NOMO-1 treated with dmso at 0.1 percent for 144 hours (cell line): Measurements from ENCODE around the gene TMEM42.
"Not testable (repeated sequence)": the region's sequence is repeated elsewhere in the genome, so short reads cannot be mapped to it uniquely, and the experiment has no call there.

Source experiments
- DNase-seq: peaks from one replicate; lab custom pipeline; 2025; ENCODE audit not compliant: unreplicated experiment; lab: John Stamatoyannopoulos, UW

Gene TMEM42

GRCh38 chr3:44861412-44862225, at the start of gene TMEM42:
Gene TMEM42, plus strand, starts transcription at chr3:44861912. Its CDS starts 13 bp downstream, at chr3:44861925.
- DNase-seq = peak; percentile 61

GRCh38 chr3:44814751-44815150, 47.0 kb upstream of the TMEM42 start:
- no peak for DNase-seq

- not testable (repeated sequence) for DNase-seq
Measured at GRCh38 chr3:44816334-44816733, 45.4 kb upstream of the TMEM42 start.

GRCh38 chr3:44821206-44821605, 40.5 kb upstream of the TMEM42 start:
- not testable (repeated sequence) for DNase-seq

- no peak for DNase-seq
Measured at GRCh38 chr3:44825264-44825925, 36.3 kb upstream of the TMEM42 start.

- DNase-seq = no peak
Measured at GRCh38 chr3:44827196-44827595, 34.5 kb upstream of the TMEM42 start.

- no peak for DNase-seq
Measured at GRCh38 chr3:44831232-44831631, 30.5 kb upstream of the TMEM42 start.

- no peak for DNase-seq
Measured at GRCh38 chr3:44832032-44832431, 29.7 kb upstream of the TMEM42 start.

GRCh38 chr3:44832965-44833364, 28.7 kb upstream of the TMEM42 start:
- no peak for DNase-seq

GRCh38 chr3:44833394-44833793, 28.3 kb upstream of the TMEM42 start:
- no peak for DNase-seq

- DNase-seq = no peak
Measured at GRCh38 chr3:44835684-44836083, 26.0 kb upstream of the TMEM42 start.

- no peak for DNase-seq
Measured at GRCh38 chr3:44842376-44842775, 19.3 kb upstream of the TMEM42 start.

GRCh38 chr3:44845528-44846520, 15.9 kb upstream of the TMEM42 start:
- DNase-seq = no peak

GRCh38 chr3:44848634-44849033, 13.1 kb upstream of the TMEM42 start:
- no peak for DNase-seq

GRCh38 chr3:44856663-44857062, 5.0 kb upstream of the TMEM42 start:
- not testable (repeated sequence) for DNase-seq

- DNase-seq = no peak
Measured at GRCh38 chr3:44860117-44860516, 1.6 kb upstream of the TMEM42 start.

GRCh38 chr3:44862226-44862637, 520 bp downstream of the TMEM42 start:
- DNase-seq = no peak

- DNase-seq = no peak
Measured at GRCh38 chr3:44865272-44866035, 3.7 kb downstream of the TMEM42 start.

GRCh38 chr3:44867421-44868111, 5.9 kb downstream of the TMEM42 start:
- DNase-seq = no peak
